Endometrial microvascular endothelial cells (primary cell): Measurements from ENCODE around the gene ADAMTS10. TPM values are rescaled to one million over a fixed set of nuclear protein-coding genes. Genes with fewer than 3 reads are reported as not detected.

ENCODE experiments used
- total RNA-seq: library from RNA; depleted of rRNA; stranded (reverse); fragments of >200 nt; gene quantifications from one replicate; pipeline ENCODE4 v1.2.3, GENCODE V29; 2015; ENCODE audit errors: inconsistent ontology term

Gene ADAMTS10
- total RNA-seq, 1 donor from 2014 or later: 2.7 TPM

Other genes with a start within 250 kb of the ADAMTS10 start
- 159 TPM for gene ANGPTL4, start 246.6 kb downstream of the ADAMTS10 start, total RNA-seq
- 16.4 TPM for gene RAB11B, start 220.4 kb downstream of the ADAMTS10 start, total RNA-seq
- gene MARCHF2, start 197.4 kb downstream of the ADAMTS10 start, total RNA-seq: 150 TPM
- 129 TPM for gene HNRNPM, start 165.7 kb downstream of the ADAMTS10 start, total RNA-seq
- not detected for gene PRAM1, start 108.1 kb downstream of the ADAMTS10 start, total RNA-seq
- gene ZNF414, start 96.5 kb downstream of the ADAMTS10 start, total RNA-seq: 1.3 TPM
- 0.19 TPM for gene MYO1F, start 33.3 kb downstream of the ADAMTS10 start, total RNA-seq
- not detected for gene NFILZ, start 19.9 kb upstream of the ADAMTS10 start, total RNA-seq
- not detected for gene ACTL9, start 88.1 kb upstream of the ADAMTS10 start, total RNA-seq
- not detected for gene OR2Z1, start 110.9 kb upstream of the ADAMTS10 start, total RNA-seq
- 2.6 TPM for gene ZNF558, start 221.6 kb upstream of the ADAMTS10 start, total RNA-seq
- not detected for gene MBD3L1, start 221.7 kb upstream of the ADAMTS10 start, total RNA-seq